Naive thymus-derived CD4-positive, alpha-beta T cell (primary cell): ENCODE measurements around the gene RPP25L. TPM values are rescaled to one million over a fixed set of nuclear protein-coding genes. Genes with fewer than 3 reads are reported as not detected.

Experiments used
- ATAC-seq: fragments of 150-1000 bp; cut with Tn5 transposase; 2 replicates; pipeline ENCODE4 v1.10.0; 2021; ENCODE audit warnings: mild to moderate bottlenecking, moderate library complexity
- CTCF ChIA-PET: fragments of 350-600 bp; sonication (Branson Sonifier 250); formaldehyde crosslinking; loops from one replicate; lab custom pipeline; 2021; ENCODE audit warnings: antibody characterized with exemption; lab: Charles Lee
- POLR2A ChIA-PET: fragments of 350-600 bp; sonication (Branson Sonifier 250); formaldehyde crosslinking; loops from one replicate; lab custom pipeline; 2021; ENCODE audit warnings: antibody characterized with exemption, inconsistent platforms; lab: Charles Lee
- DNase-seq, 9 donors: peaks; one replicate each; pipeline versions ENCODE4 v3.0.0 to v3.0.0-alpha.2; 2020 to 2022; ENCODE audit warnings: mixed read lengths in 1 of 9
- H3K27ac ChIP-seq: one replicate; pipeline ENCODE4 v1.7.0; 2013; ENCODE audit warnings: mild to moderate bottlenecking, low read depth, low read length, moderate library complexity
- H3K27me3 ChIP-seq, 2 donors: one replicate each; pipeline ENCODE4 v1.7.0; 2013; ENCODE audit warnings: low read length in 2 of 2, mild to moderate bottlenecking in 2 of 2, moderate library complexity in 2 of 2; ENCODE audit not compliant: control insufficient read depth in 2 of 2, insufficient read depth in 2 of 2
- H3K36me3 ChIP-seq, 3 experiments: 1 replicate in 2 of 3; 2 replicates in 1 of 3; pipeline ENCODE4 v1.7.0; 2013; ENCODE audit warnings: low read length in 3 of 3, mild to moderate bottlenecking in 3 of 3, moderate library complexity in 1 of 3; ENCODE audit not compliant: insufficient read depth in 3 of 3, control insufficient read depth in 2 of 3
- H3K4me1 ChIP-seq, 2 donors: one replicate each; pipeline ENCODE4 v1.7.0; 2013; ENCODE audit warnings: low read length in 2 of 2, mild to moderate bottlenecking in 2 of 2, moderate library complexity in 1 of 2; ENCODE audit not compliant: control insufficient read depth in 2 of 2, insufficient read depth in 2 of 2
- H3K4me3 ChIP-seq: 2 replicates; pipeline ENCODE4 v1.7.0; 2013; ENCODE audit warnings: mild to moderate bottlenecking, low read length
- H3K9me3 ChIP-seq, 3 experiments: 1 replicate in 2 of 3; 2 replicates in 1 of 3; pipeline ENCODE4 v1.7.0; 2013; ENCODE audit warnings: low read length in 3 of 3; ENCODE audit not compliant: control insufficient read depth in 2 of 3
- H3K27ac Mint-ChIP-seq, 9 donors: one replicate each; pipeline ENCODE4 v1.8.0; 2020 to 2022; ENCODE audit warnings: mixed read lengths in 9 of 9, mild to moderate bottlenecking in 8 of 9, moderate library complexity in 5 of 9, inconsistent platforms in 2 of 9
- H3K27me3 Mint-ChIP-seq, 5 donors: one replicate each; pipeline ENCODE4 v1.8.0; 2021 to 2022; ENCODE audit warnings: mixed read lengths in 5 of 5, mild to moderate bottlenecking in 1 of 5
- H3K36me3 Mint-ChIP-seq, 5 donors: one replicate each; pipeline ENCODE4 v1.8.0; 2020 to 2022; ENCODE audit warnings: mixed read lengths in 5 of 5, mild to moderate bottlenecking in 3 of 5, inconsistent platforms in 1 of 5
- H3K4me1 Mint-ChIP-seq, 7 donors: one replicate each; pipeline ENCODE4 v1.8.0; 2020 to 2022; ENCODE audit warnings: mixed read lengths in 7 of 7, mild to moderate bottlenecking in 3 of 7, inconsistent platforms in 1 of 7
- H3K4me3 Mint-ChIP-seq, 10 donors: one replicate each; pipeline ENCODE4 v1.8.0; 2020 to 2022; ENCODE audit warnings: mild to moderate bottlenecking in 10 of 10, mixed read lengths in 10 of 10, moderate library complexity in 6 of 10, inconsistent platforms in 2 of 10
- H3K9me3 Mint-ChIP-seq, 11 donors: one replicate each; pipeline ENCODE4 v1.8.0; 2020 to 2022; ENCODE audit warnings: mixed read lengths in 11 of 11, mild to moderate bottlenecking in 4 of 11, inconsistent platforms in 1 of 11, moderate library complexity in 1 of 11
- intact Hi-C, 2 donors: fragments of 100-400 bp; cut with micrococcal nuclease; formaldehyde crosslinking; loops; one replicate each; pipeline ENCODE4 v1.15.1; 2023
- polyA plus RNA-seq, 2 donors: library from polyadenylated mRNA; unstranded; fragments of 300-500 nt; fragmentation: Illumina TruSeq; gene quantifications; one replicate each; pipeline ENCODE4 v1.2.3, GENCODE V29; 2021
- total RNA-seq, 6 experiments: library from RNA in 5 of 6; stranded (reverse) in 5 of 6; gene quantifications; 1 replicate in 5 of 6; 2 replicates in 1 of 6; pipeline ENCODE4 v1.2.3 and lab custom pipeline; 2021 to 2026

RPP25L gene
- total and polyA plus RNA-seq, 7 experiments from 2014 or later, result 8.8 to 58.2 (median 26.7) TPM

- ATAC-seq, result no peak
- no peak overlapping the region for H3K27ac ChIP-seq
- H3K9me3 ChIP-seq, result peaks cover 0 to 6% (median 0%) of the 10 kb centered on the region in 3 experiments
- H3K27ac Mint-ChIP-seq, result no peak overlapping the region
- ChIA-PET POLR2A (no interaction called here), CTCF (no interaction called here)
- H3K4me3 Mint-ChIP-seq, result no peak overlapping the region
- no peaks in the 10 kb centered on the region for H3K36me3 Mint-ChIP-seq
- H3K27me3 Mint-ChIP-seq, result peaks cover 13 to 39% (median 31%) of the 10 kb centered on the region in 5 donors
- no peak overlapping the region for H3K4me3 ChIP-seq
- no peaks in the 10 kb centered on the region for H3K27me3 ChIP-seq
- H3K4me1 ChIP-seq, result no peaks in the 10 kb centered on the region
- H3K4me1 Mint-ChIP-seq, result no peaks in the 10 kb centered on the region
- intact Hi-C loops, result no loop called here
- H3K36me3 ChIP-seq, result no peaks in the 10 kb centered on the region
- H3K9me3 Mint-ChIP-seq, result peaks cover 0 to 9% (median 0%) of the 10 kb centered on the region in 11 donors
- DNase-seq, result no peak
These were observed 45.6 kb downstream of the RPP25L start for GRCh38 chr9:34566322-34566721.

- no peaks in the 10 kb centered on the region for H3K4me1 ChIP-seq
- Mint-ChIP-seq H3K27ac (no peak overlapping the region), H3K9me3 (peaks cover 0 to 9% (median 0%) of the 10 kb centered on the region in 11 donors), H3K36me3 (no peaks in the 10 kb centered on the region), H3K27me3 (peaks cover 16 to 39% (median 36%) of the 10 kb centered on the region in 5 donors), H3K4me3 (no peak overlapping the region), H3K4me1 (no peaks in the 10 kb centered on the region)
- no peaks in the 10 kb centered on the region for H3K27me3 ChIP-seq
- H3K36me3 ChIP-seq, result no peaks in the 10 kb centered on the region
- ChIA-PET POLR2A (no interaction called here), CTCF (interaction anchor here (0.5 kb wide), 1 partner anchor 18 kb away, joined by 3 read pairs; no protein-coding TSS in a partner anchor)
- intact Hi-C loops, result no loop called here
- H3K27ac ChIP-seq, result no peak overlapping the region
- H3K4me3 ChIP-seq, result no peak overlapping the region
- ATAC-seq (no peak), DNase-seq (no peak)
- H3K9me3 ChIP-seq, result peaks cover 0 to 6% (median 0%) of the 10 kb centered on the region in 3 experiments
These were observed 46.0 kb downstream of the RPP25L start for GRCh38 chr9:34565856-34566255.

GRCh38 chr9:34564617-34565016 lies 47.3 kb downstream of the RPP25L start:
- ATAC-seq, result no peak
- CTCF ChIA-PET, result no interaction called here
- Histone ChIP-seq H3K9me3 (peaks cover 0 to 6% (median 0%) of the 10 kb centered on the region in 3 experiments), H3K27me3 (no peaks in the 10 kb centered on the region), H3K4me3 (no peak overlapping the region), H3K27ac (no peak overlapping the region), H3K4me1 (no peaks in the 10 kb centered on the region), H3K36me3 (no peaks in the 10 kb centered on the region)
- no peak overlapping the region for H3K27ac Mint-ChIP-seq
- no peaks in the 10 kb centered on the region for H3K4me1 Mint-ChIP-seq
- peaks cover 20 to 47% (median 38%) of the 10 kb centered on the region in 5 donors for H3K27me3 Mint-ChIP-seq
- no peak overlapping the region for H3K4me3 Mint-ChIP-seq
- H3K9me3 Mint-ChIP-seq, result peaks cover 0 to 9% (median 0%) of the 10 kb centered on the region in 11 donors
- POLR2A ChIA-PET, result no interaction called here
- no peak for DNase-seq
- H3K36me3 Mint-ChIP-seq, result peaks cover 0 to 4% (median 0%) of the 10 kb centered on the region in 5 donors
- intact Hi-C loops, result no loop called here

GRCh38 chr9:34563262-34563661 lies 48.6 kb downstream of the RPP25L start:
- peaks cover 0 to 6% (median 0%) of the 10 kb centered on the region in 3 experiments for H3K9me3 ChIP-seq
- H3K27me3 ChIP-seq, result no peaks in the 10 kb centered on the region
- Mint-ChIP-seq H3K9me3 (peaks cover 0 to 9% (median 0%) of the 10 kb centered on the region in 11 donors), H3K4me3 (no peak overlapping the region), H3K4me1 (no peaks in the 10 kb centered on the region), H3K36me3 (peaks cover 0 to 4% (median 0%) of the 10 kb centered on the region in 5 donors), H3K27ac (no peak overlapping the region), H3K27me3 (peaks cover 24 to 47% (median 43%) of the 10 kb centered on the region in 5 donors)
- H3K4me1 ChIP-seq, result no peaks in the 10 kb centered on the region
- CTCF ChIA-PET, result no interaction called here
- no peak overlapping the region for H3K27ac ChIP-seq
- no peaks in the 10 kb centered on the region for H3K36me3 ChIP-seq
- ATAC-seq, result no peak
- no peak overlapping the region for H3K4me3 ChIP-seq
- DNase-seq, result no peak
- intact Hi-C loops, result no loop called here
- POLR2A ChIA-PET, result no interaction called here

- intact Hi-C loops, result no loop called here
- Mint-ChIP-seq H3K27me3 (peaks cover 25 to 52% (median 48%) of the 10 kb centered on the region in 5 donors), H3K36me3 (peaks cover 0 to 4% (median 0%) of the 10 kb centered on the region in 5 donors), H3K4me3 (no peak overlapping the region), H3K4me1 (no peaks in the 10 kb centered on the region), H3K27ac (no peak overlapping the region), H3K9me3 (peaks cover 0 to 9% (median 0%) of the 10 kb centered on the region in 11 donors)
- DNase-seq (no peak), ATAC-seq (peak; percentile 19)
- Histone ChIP-seq H3K4me1 (no peaks in the 10 kb centered on the region), H3K9me3 (peaks cover 0 to 6% (median 0%) of the 10 kb centered on the region in 3 experiments), H3K36me3 (no peaks in the 10 kb centered on the region), H3K27me3 (no peaks in the 10 kb centered on the region), H3K27ac (no peak overlapping the region), H3K4me3 (no peak overlapping the region)
- POLR2A ChIA-PET, result no interaction called here
- CTCF ChIA-PET, result no interaction called here
These were observed 49.7 kb downstream of the RPP25L start for GRCh38 chr9:34562135-34562745.

GRCh38 chr9:34560599-34561214 lies 51.2 kb downstream of the RPP25L start:
- Mint-ChIP-seq H3K4me1 (no peaks in the 10 kb centered on the region), H3K27me3 (peaks cover 22 to 48% (median 41%) of the 10 kb centered on the region in 5 donors)

More at GRCh38 chr9:34560599-34561214, 51.2 kb downstream of the RPP25L start:
- intact Hi-C loops, result no loop called here
- no peak for DNase-seq
- H3K36me3 ChIP-seq, result no peaks in the 10 kb centered on the region
- peaks cover 0 to 9% (median 0%) of the 10 kb centered on the region in 11 donors for H3K9me3 Mint-ChIP-seq
- H3K4me1 ChIP-seq, result no peaks in the 10 kb centered on the region
- H3K27me3 ChIP-seq, result no peaks in the 10 kb centered on the region
- CTCF ChIA-PET, result no interaction called here
- no peak overlapping the region for H3K27ac ChIP-seq
- POLR2A ChIA-PET, result no interaction called here
- H3K27ac Mint-ChIP-seq, result no peak overlapping the region
- no peak for ATAC-seq
- H3K4me3 Mint-ChIP-seq, result no peak overlapping the region
- H3K36me3 Mint-ChIP-seq, result peaks cover 0 to 4% (median 0%) of the 10 kb centered on the region in 5 donors
- peaks cover 0 to 6% (median 0%) of the 10 kb centered on the region in 3 experiments for H3K9me3 ChIP-seq
- no peak overlapping the region for H3K4me3 ChIP-seq
